OCI-LY7 (cell line): Measurements from ENCODE around the gene PRADC1. TPM values are rescaled to one million over a fixed set of nuclear protein-coding genes. Genes with fewer than 3 reads are reported as not detected.

Experiments
- BruUV-seq: library from RNA; stranded (reverse); fragments of 400-500 nt; replicated peaks from 2 replicates; lab custom pipeline; 2021; lab: Mats Ljungman, UMichigan
- CTCF ChIA-PET: fragments of 300-600 bp; sonication (Branson Sonifier 250); formaldehyde crosslinking; loops from one replicate; lab custom pipeline; 2022; ENCODE audit warnings: antibody characterized with exemption; ENCODE audit not compliant: unreplicated experiment; lab: Charles Lee
- POLR2A ChIA-PET: fragments of 300-600 bp; sonication (Branson Sonifier 250); formaldehyde crosslinking; loops from one replicate; lab custom pipeline; 2022; ENCODE audit warnings: antibody characterized with exemption; lab: Charles Lee
- DNase-seq: peaks from one replicate; pipeline ENCODE4 v3.0.0-alpha.2; 2015; ENCODE audit warnings: low spot score
- H2AFZ ChIP-seq: fragments of 200-600 bp; sonication (generic), shearing (Covaris generic); 2 replicates; pipeline ENCODE4 v1.6.1; 2014; ENCODE audit warnings: mild to moderate bottlenecking, antibody characterized with exemption, low read length, moderate library complexity
- H3K27ac ChIP-seq: fragments of 200-600 bp; sonication (generic); 2 replicates; pipeline ENCODE4 v1.5.1; 2014; ENCODE audit warnings: mixed run types, low read depth, mild to moderate bottlenecking, moderate library complexity, low read length, inconsistent platforms; ENCODE audit not compliant: poor library complexity, severe bottlenecking
- H3K36me3 ChIP-seq: fragments of 200-600 bp; sonication (generic); 2 replicates; pipeline ENCODE4 v1.6.1; 2014; ENCODE audit warnings: mild to moderate bottlenecking, antibody characterized with exemption, low read length, moderate library complexity, mixed read lengths; ENCODE audit not compliant: insufficient read depth
- H3K4me1 ChIP-seq: fragments of 200-600 bp; sonication (generic); 2 replicates; pipeline ENCODE4 v1.5.1; 2014; ENCODE audit warnings: mild to moderate bottlenecking, low read length; ENCODE audit not compliant: insufficient read depth, poor library complexity, severe bottlenecking
- H3K4me2 ChIP-seq: fragments of 200-600 bp; sonication (generic); 2 replicates; pipeline ENCODE4 v1.6.1; 2014; ENCODE audit warnings: mild to moderate bottlenecking, low read length
- H3K4me3 ChIP-seq: fragments of 200-600 bp; sonication (generic); 2 replicates; pipeline ENCODE4 v1.5.1; 2014; ENCODE audit warnings: mild to moderate bottlenecking, low read depth, low read length; ENCODE audit not compliant: poor library complexity, severe bottlenecking
- H3K79me2 ChIP-seq: fragments of 200-600 bp; sonication (generic); 2 replicates; pipeline ENCODE4 v1.6.1; 2016; ENCODE audit warnings: low read depth, mild to moderate bottlenecking, low read length, moderate library complexity, mixed read lengths; ENCODE audit not compliant: insufficient read depth
- H3K9me2 ChIP-seq: fragments of 200-600 bp; sonication (generic); 2 replicates; pipeline ENCODE4 v1.6.1; 2016; ENCODE audit warnings: mild to moderate bottlenecking, low read length, mixed read lengths; ENCODE audit not compliant: insufficient read depth
- H3K9me3 ChIP-seq: fragments of 200-600 bp; sonication (generic); 2 replicates; pipeline ENCODE4 v1.6.1; 2014; ENCODE audit warnings: mild to moderate bottlenecking, mixed run types, low read length, mixed read lengths
- H4K20me1 ChIP-seq: fragments of 200-600 bp; sonication (generic); 2 replicates; pipeline ENCODE4 v1.6.1; 2014; ENCODE audit warnings: mild to moderate bottlenecking, antibody characterized with exemption, low read length, moderate library complexity, mixed read lengths; ENCODE audit not compliant: insufficient read depth
- EZH2phosphoT487 ChIP-seq: fragments of 200-600 bp; sonication (generic); IDR thresholded peaks from 2 replicates; pipeline ENCODE4 v1.6.1; 2018; ENCODE audit warnings: low read depth, borderline replicate concordance, mild to moderate bottlenecking, mixed run types, antibody characterized with exemption, low read length, moderate library complexity, mixed read lengths
- intact Hi-C: fragments of 100-400 bp; cut with micrococcal nuclease; formaldehyde crosslinking; loops from one replicate; pipeline ENCODE4 v1.10.0; 2022; ENCODE audit not compliant: unreplicated experiment
- total RNA-seq, 2 experiments: library from RNA; depleted of rRNA in 1 of 2; stranded (reverse); fragments of >200 nt in 1 of 2; shearing (Covaris generic) in 1 of 2; gene quantifications; 2 replicates each; pipeline ENCODE4 v1.2.3, GENCODE V29; 2014 to 2022
- TF ChIP-seq, protein P1 (sequence below): fragments of 200-600 bp; sonication (generic); conservative IDR thresholded peaks from 2 replicates; pipeline ENCODE4 v1.5.1; 2014; ENCODE audit warnings: mild to moderate bottlenecking, antibody characterized with exemption, low read length, moderate library complexity, mixed read lengths

The PRADC1 gene
- total RNA-seq, 2 experiments from 2014 or later = 23.0 to 25.9 TPM

DNA sequence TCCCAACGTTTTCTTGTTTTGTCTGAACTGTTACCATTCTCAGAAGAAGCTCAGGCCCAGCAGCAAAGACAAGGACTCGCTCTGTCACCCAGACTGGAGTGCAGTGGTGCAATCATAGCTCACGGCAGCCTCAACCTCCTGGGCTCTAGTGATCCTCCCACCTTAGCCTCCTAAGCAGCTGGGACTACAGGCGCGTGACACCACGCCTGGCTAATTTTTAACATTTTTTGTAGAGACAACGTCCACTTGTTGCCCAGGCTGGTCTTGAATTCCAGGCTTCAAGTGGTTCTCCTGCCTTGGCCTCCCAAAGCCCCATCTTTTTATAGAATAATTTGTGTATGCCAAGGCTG, 21.0 kb downstream of the PRADC1 start:
- CTCF ChIA-PET = interaction anchor here (0.6 to 1.3 kb wide), 4 partner anchors 14 to 128 kb away, joined by 3 to 6 read pairs (median 4); partner anchors contain the start of gene PRADC1
- intact Hi-C loops = loop anchor here (1.0 to 2.0 kb wide), 3 partner anchors 35 to 127 kb away; no protein-coding TSS in a partner anchor
- H4K20me1 ChIP-seq = no peaks in the 10 kb centered on the region
- H2AFZ ChIP-seq = peak overlapping the region; percentile 69; the same call in 1 of the 2 replicates
- H3K9me3 ChIP-seq = no peaks in the 10 kb centered on the region
- no peaks in the 10 kb centered on the region for H3K9me2 ChIP-seq
- no peak overlapping the region for H3K27ac ChIP-seq
- peaks cover 25% of the 10 kb centered on the region for H3K79me2 ChIP-seq
- 0 out of 2 replicates have a peak overlapping the region, but pooled peaks have one; percentile 3 for H3K4me2 ChIP-seq
- H3K36me3 ChIP-seq = no peaks in the 10 kb centered on the region
- H3K4me1 ChIP-seq = peaks cover 25% of the 10 kb centered on the region
- BruUV-seq = no TSS peak
- TF ChIP-seq EZH2phosphoT487 = no peak
- TF ChIP-seq, protein P1, sequence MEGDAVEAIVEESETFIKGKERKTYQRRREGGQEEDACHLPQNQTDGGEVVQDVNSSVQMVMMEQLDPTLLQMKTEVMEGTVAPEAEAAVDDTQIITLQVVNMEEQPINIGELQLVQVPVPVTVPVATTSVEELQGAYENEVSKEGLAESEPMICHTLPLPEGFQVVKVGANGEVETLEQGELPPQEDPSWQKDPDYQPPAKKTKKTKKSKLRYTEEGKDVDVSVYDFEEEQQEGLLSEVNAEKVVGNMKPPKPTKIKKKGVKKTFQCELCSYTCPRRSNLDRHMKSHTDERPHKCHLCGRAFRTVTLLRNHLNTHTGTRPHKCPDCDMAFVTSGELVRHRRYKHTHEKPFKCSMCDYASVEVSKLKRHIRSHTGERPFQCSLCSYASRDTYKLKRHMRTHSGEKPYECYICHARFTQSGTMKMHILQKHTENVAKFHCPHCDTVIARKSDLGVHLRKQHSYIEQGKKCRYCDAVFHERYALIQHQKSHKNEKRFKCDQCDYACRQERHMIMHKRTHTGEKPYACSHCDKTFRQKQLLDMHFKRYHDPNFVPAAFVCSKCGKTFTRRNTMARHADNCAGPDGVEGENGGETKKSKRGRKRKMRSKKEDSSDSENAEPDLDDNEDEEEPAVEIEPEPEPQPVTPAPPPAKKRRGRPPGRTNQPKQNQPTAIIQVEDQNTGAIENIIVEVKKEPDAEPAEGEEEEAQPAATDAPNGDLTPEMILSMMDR = no peak
- H3K4me3 ChIP-seq = no peak overlapping the region
- no peak for DNase-seq
- POLR2A ChIA-PET = interaction anchor here (0.6 to 1.6 kb wide), 8 partner anchors 9 to 92 kb away, joined by 3 to 4 read pairs (median 3); partner anchors contain the start of genes CCT7 and PRADC1

DNA sequence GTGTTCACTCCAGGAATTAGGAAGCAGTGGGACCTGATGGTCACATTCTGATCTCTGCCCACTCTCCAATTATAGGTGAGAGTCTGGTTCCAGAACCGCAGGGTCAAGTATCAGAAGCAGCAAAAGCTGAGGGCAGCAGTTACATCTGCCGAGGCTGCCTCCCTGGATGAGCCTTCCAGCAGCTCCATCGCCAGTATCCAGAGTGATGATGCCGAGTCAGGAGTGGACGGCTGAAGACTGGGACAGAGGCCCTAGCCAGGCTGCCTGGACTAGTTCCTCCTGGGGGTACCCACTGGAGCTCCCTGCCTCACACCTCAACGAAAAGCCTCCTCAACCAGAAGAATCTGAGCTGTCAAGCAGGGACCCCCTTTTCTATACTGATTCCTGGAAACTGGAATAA, 22.3 kb downstream of the PRADC1 start:
- ChIA-PET POLR2A (interaction anchor here (0.6 to 0.9 kb wide), 3 partner anchors 23 to 363 kb away, joined by 3 to 6 read pairs (median 3); partner anchors contain the start of gene CCT7), CTCF (no interaction called here)
- Histone ChIP-seq H3K27ac (no peak overlapping the region), H3K79me2 (peaks cover 14% of the 10 kb centered on the region), H3K4me3 (no peak overlapping the region), H2AFZ (no peak overlapping the region), H3K9me3 (no peaks in the 10 kb centered on the region), H3K36me3 (no peaks in the 10 kb centered on the region), H3K9me2 (no peaks in the 10 kb centered on the region), H3K4me1 (peaks cover 22% of the 10 kb centered on the region), H3K4me2 (no peak overlapping the region), H4K20me1 (no peaks in the 10 kb centered on the region)
- no TSS peak for BruUV-seq
- DNase-seq = no peak
- intact Hi-C loops = no loop called here
- TF ChIP-seq, protein P1 = no peak
- TF ChIP-seq EZH2phosphoT487 = no peak

DNA sequence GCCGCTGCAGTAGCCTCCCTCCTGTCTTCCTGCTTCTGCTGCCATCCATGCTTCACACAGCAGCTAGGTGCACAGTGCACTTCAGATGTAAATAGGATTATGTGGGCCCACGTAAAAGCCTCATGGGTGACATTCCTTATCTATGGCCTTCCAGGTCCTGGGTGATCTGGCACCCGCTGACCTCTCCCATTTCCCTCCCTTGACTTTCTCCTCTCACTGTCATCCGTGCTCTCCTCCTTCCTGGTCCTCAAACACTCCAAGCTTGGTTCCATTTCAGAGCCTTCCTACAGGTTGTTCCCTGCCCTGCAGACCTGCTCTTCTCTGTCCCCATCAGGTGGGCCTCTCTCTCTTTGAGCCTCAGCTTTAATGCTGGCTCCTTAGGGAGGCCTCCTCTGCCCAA, 23.0 kb downstream of the PRADC1 start:
- POLR2A ChIA-PET = interaction anchor here (0.6 to 1.3 kb wide), 3 partner anchors 24 to 364 kb away, joined by 3 to 6 read pairs (median 4); partner anchors contain the start of gene CCT7
- intact Hi-C loops = no loop called here
- H2AFZ ChIP-seq = no peak overlapping the region

More for the DNA sequence above, 23.0 kb downstream of the PRADC1 start:
- no peak for DNase-seq
- no peak overlapping the region for H3K4me3 ChIP-seq
- CTCF ChIA-PET = no interaction called here
- no peaks in the 10 kb centered on the region for H3K9me2 ChIP-seq
- no peaks in the 10 kb centered on the region for H3K36me3 ChIP-seq
- no peaks in the 10 kb centered on the region for H3K9me3 ChIP-seq
- no peak overlapping the region for H3K4me2 ChIP-seq
- peaks cover 16% of the 10 kb centered on the region for H3K4me1 ChIP-seq
- no peaks in the 10 kb centered on the region for H4K20me1 ChIP-seq
- no peak overlapping the region for H3K27ac ChIP-seq
- BruUV-seq = no TSS peak
- H3K79me2 ChIP-seq = peaks cover 8% of the 10 kb centered on the region; the same call in 1 of the 2 replicates
- TF ChIP-seq, protein P1 = no peak
- TF ChIP-seq EZH2phosphoT487 = no peak
